Neuronal stem cell (in vitro differentiated cells): ENCODE results near the gene CARD14.
A peak's percentile ranks its signal among the peaks of the same experiment; 100 is the strongest.

Experiments
- DNase-seq: peaks from one replicate; pipeline ENCODE4 v3.0.0-alpha.2; 2013; ENCODE audit warnings: low spot score
- H2AFZ ChIP-seq: one replicate; pipeline ENCODE4 v1.6.1; 2013; ENCODE audit warnings: mild to moderate bottlenecking, low read length, inconsistent platforms
- H2AK5ac ChIP-seq: 2 replicates; pipeline ENCODE4 v1.6.1; 2013; ENCODE audit warnings: low read depth, mild to moderate bottlenecking, inconsistent platforms, low read length, moderate library complexity, mixed read lengths
- H2BK120ac ChIP-seq: 2 replicates; pipeline ENCODE4 v1.6.1; 2013; ENCODE audit warnings: low read depth, mild to moderate bottlenecking, inconsistent platforms, low read length, moderate library complexity, mixed read lengths
- H2BK12ac ChIP-seq: one replicate; pipeline ENCODE4 v1.6.1; 2013; ENCODE audit warnings: low read length, inconsistent platforms
- H2BK15ac ChIP-seq: 2 replicates; pipeline ENCODE4 v1.6.1; 2013; ENCODE audit warnings: mild to moderate bottlenecking, low read length, inconsistent platforms, mixed read lengths
- H2BK5ac ChIP-seq: one replicate; pipeline ENCODE4 v1.6.1; 2013; ENCODE audit warnings: inconsistent platforms, mild to moderate bottlenecking, low read length, moderate library complexity
- H3K14ac ChIP-seq: one replicate; pipeline ENCODE4 v1.6.1; 2013; ENCODE audit warnings: low read length, inconsistent platforms
- H3K18ac ChIP-seq: 2 replicates; pipeline ENCODE4 v1.6.1; 2013; ENCODE audit warnings: low read length, inconsistent platforms
- H3K23ac ChIP-seq: 2 replicates; pipeline ENCODE4 v1.6.1; 2013; ENCODE audit warnings: low read depth, mild to moderate bottlenecking, mixed read lengths, low read length, inconsistent platforms; ENCODE audit not compliant: poor library complexity
- H3K27ac ChIP-seq: replicated peaks from 3 replicates; pipeline ENCODE4 v1.5.1; 2013; ENCODE audit warnings: low read length, inconsistent platforms
- H3K27me3 ChIP-seq, 3 experiments: 2 replicates each; pipeline ENCODE4 v1.6.1; 2013; ENCODE audit warnings: low read length in 3 of 3, mild to moderate bottlenecking in 2 of 3, inconsistent platforms in 1 of 3, low read depth in 1 of 3, mixed read lengths in 1 of 3, moderate library complexity in 1 of 3; ENCODE audit not compliant: control insufficient read depth in 3 of 3, insufficient read depth in 3 of 3
- H3K36me3 ChIP-seq, 2 donors: replicated peaks in 1 of 2; 2 replicates each; pipeline ENCODE4 v1.6.1; 2013; ENCODE audit warnings: low read length in 2 of 2; ENCODE audit not compliant: control insufficient read depth in 2 of 2, insufficient read depth in 2 of 2
- H3K4ac ChIP-seq: 2 replicates; pipeline ENCODE4 v1.6.1; 2013; ENCODE audit warnings: inconsistent platforms, mild to moderate bottlenecking, low read length, moderate library complexity
- H3K4me1 ChIP-seq, 2 donors: 1 replicate in 1 of 2; 2 replicates in 1 of 2; pipeline ENCODE4 v1.6.1; 2013; ENCODE audit warnings: low read length in 2 of 2, low read depth in 1 of 2; ENCODE audit not compliant: control insufficient read depth in 2 of 2, insufficient read depth in 1 of 2
- H3K4me2 ChIP-seq: one replicate; pipeline ENCODE4 v1.6.1; 2013; ENCODE audit warnings: mild to moderate bottlenecking, low read length, inconsistent platforms; ENCODE audit not compliant: insufficient read depth, poor library complexity, severe bottlenecking
- H3K4me3 ChIP-seq, 2 donors: 2 replicates each; pipeline ENCODE4 v1.5.1; 2013; ENCODE audit warnings: low read length in 2 of 2, mild to moderate bottlenecking in 2 of 2, inconsistent platforms in 1 of 2, moderate library complexity in 1 of 2
- H3K79me1 ChIP-seq: one replicate; pipeline ENCODE4 v1.6.1; 2013; ENCODE audit warnings: low read depth, mild to moderate bottlenecking, inconsistent platforms, low read length, moderate library complexity
- H3K9ac ChIP-seq: one replicate; pipeline ENCODE4 v1.6.1; 2013; ENCODE audit warnings: mild to moderate bottlenecking, low read depth, low read length, inconsistent platforms; ENCODE audit not compliant: poor library complexity
- H3K9me3 ChIP-seq, 2 donors: replicated peaks in 1 of 2; 2 replicates each; pipeline versions ENCODE3 to v1.6.1; 2013; ENCODE audit warnings: low read length in 2 of 2, mild to moderate bottlenecking in 2 of 2, inconsistent platforms in 1 of 2, low read depth in 1 of 2, mixed read lengths in 1 of 2, moderate library complexity in 1 of 2; ENCODE audit not compliant: control insufficient read depth in 2 of 2, insufficient read depth in 1 of 2
- H4K8ac ChIP-seq: one replicate; pipeline ENCODE4 v1.6.1; 2013; ENCODE audit warnings: low read depth, mild to moderate bottlenecking, inconsistent platforms, low read length, moderate library complexity
- H4K91ac ChIP-seq: one replicate; pipeline ENCODE4 v1.6.1; 2013; ENCODE audit warnings: low read length, low read depth, mild to moderate bottlenecking, inconsistent platforms; ENCODE audit not compliant: poor library complexity
- WGBS, 2 donors: extraction: QIAGEN DNeasy Blood & Tissue Kit; methylation state at CpG; one replicate each; pipeline ENCODE4 v1.1.7; 2013; ENCODE audit warnings: missing lambda C conversion rate in 2 of 2, mixed read lengths in 1 of 2; ENCODE audit not compliant: insufficient read length in 2 of 2, insufficient replicate concordance in 1 of 2; ENCODE audit errors: extremely low coverage in 2 of 2; 5-methylcytosine and 5-hydroxymethylcytosine counted together

CARD14 gene

GRCh38 chr17:80164185-80164584, 5.6 kb upstream of the CARD14 start:
- no peak overlapping the region for H2AK5ac ChIP-seq
- no peak overlapping the region for H3K4ac ChIP-seq
- H3K4me2 ChIP-seq, result no peak overlapping the region
- no peak overlapping the region for H3K9ac ChIP-seq
- DNase-seq, result no peak
- H3K23ac ChIP-seq, result no peak overlapping the region
- no peak overlapping the region for H2BK12ac ChIP-seq
- no peak overlapping the region for H2BK5ac ChIP-seq
- H3K36me3 ChIP-seq, result no peaks in the 10 kb centered on the region
- no CpG with 5 or more reads among the region's 11 CpGs for WGBS, 2 donors
- H3K4me3 ChIP-seq, result no peak overlapping the region
- no peak overlapping the region for H4K91ac ChIP-seq
- H2BK15ac ChIP-seq, result no peak overlapping the region
- H2AFZ ChIP-seq, result no peak overlapping the region
- H3K27me3 ChIP-seq, result peaks cover 0 to 3% (median 0%) of the 10 kb centered on the region in 3 experiments
- H3K4me1 ChIP-seq, result peaks cover 6 to 14% of the 10 kb centered on the region in 2 donors
- H2BK120ac ChIP-seq, result no peak overlapping the region
- H4K8ac ChIP-seq, result no peak overlapping the region
- H3K27ac ChIP-seq, result no peak overlapping the region
- no peak overlapping the region for H3K18ac ChIP-seq
- H3K14ac ChIP-seq, result no peak overlapping the region
- peaks cover 0 to 2% of the 10 kb centered on the region in 2 donors for H3K9me3 ChIP-seq
- H3K79me1 ChIP-seq, result no peaks in the 10 kb centered on the region

- H3K9me3 ChIP-seq, result no peaks in the 10 kb centered on the region
- no peak overlapping the region for H2AFZ ChIP-seq
- no peak overlapping the region for H3K4me2 ChIP-seq
- no peaks in the 10 kb centered on the region for H3K36me3 ChIP-seq
- no peak overlapping the region for H2AK5ac ChIP-seq
- no peak overlapping the region for H4K8ac ChIP-seq
- peak overlapping the region; percentile 81 for H2BK12ac ChIP-seq
- H3K18ac ChIP-seq, result peak overlapping the region; percentile 17
- no peak overlapping the region for H3K9ac ChIP-seq
- no peak for DNase-seq
- H3K27ac ChIP-seq, result no peak overlapping the region
- H2BK5ac ChIP-seq, result no peak overlapping the region
- no peak overlapping the region for H3K14ac ChIP-seq
- no peak overlapping the region for H3K4ac ChIP-seq
- peaks cover 4 to 5% of the 10 kb centered on the region in 2 donors for H3K4me1 ChIP-seq
- no peak overlapping the region for H2BK120ac ChIP-seq
- H3K79me1 ChIP-seq, result no peaks in the 10 kb centered on the region
- no CpG with 5 or more reads among the region's 6 CpGs for WGBS, 2 donors
- H3K27me3 ChIP-seq, result no peaks in the 10 kb centered on the region
- H2BK15ac ChIP-seq, result no peak overlapping the region
- H3K4me3 ChIP-seq, result no peak overlapping the region
- no peak overlapping the region for H3K23ac ChIP-seq
- no peak overlapping the region for H4K91ac ChIP-seq
Measured at GRCh38 chr17:80166446-80166845, 3.4 kb upstream of the CARD14 start.

- WGBS, 2 donors, result no CpG with 5 or more reads among the region's 5 CpGs
- H2AFZ ChIP-seq, result peak overlapping the region; percentile 76
Measured at GRCh38 chr17:80168371-80168770, 1.5 kb upstream of the CARD14 start.

DNA sequence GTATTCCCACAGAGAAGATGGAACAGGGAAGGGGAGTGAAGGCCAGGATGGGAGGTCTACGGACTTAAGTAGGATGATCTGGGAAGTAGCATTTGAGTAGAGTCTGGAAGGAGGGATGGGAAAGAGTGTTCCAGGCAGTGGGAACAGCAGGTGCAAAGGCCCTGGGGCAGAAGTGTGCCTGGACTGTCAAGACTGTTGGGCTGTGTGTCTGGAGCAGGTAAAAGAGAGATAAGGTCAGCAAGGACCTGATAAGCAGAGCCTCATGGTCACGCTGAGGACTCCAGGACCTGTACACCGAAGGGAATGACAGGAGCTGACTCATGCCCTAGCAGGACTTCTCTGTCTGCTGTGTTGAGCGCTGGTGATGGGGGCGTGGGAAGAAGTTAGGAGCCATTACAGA, 723 bp upstream of the CARD14 start:
- no peak for DNase-seq
- H3K4ac ChIP-seq, result no peak overlapping the region
- no peak overlapping the region for H2BK120ac ChIP-seq
- H4K91ac ChIP-seq, result no peak overlapping the region
- H3K23ac ChIP-seq, result no peak overlapping the region
- H3K9ac ChIP-seq, result no peak overlapping the region
- no peak overlapping the region for H2AFZ ChIP-seq
- H2BK15ac ChIP-seq, result no peak overlapping the region
- no peak overlapping the region for H2BK5ac ChIP-seq
- WGBS, 2 donors, result no CpG with 5 or more reads among the region's 5 CpGs
- no peaks in the 10 kb centered on the region for H3K79me1 ChIP-seq
- H3K18ac ChIP-seq, result no peak overlapping the region
- H3K9me3 ChIP-seq, result no peaks in the 10 kb centered on the region
- H3K4me3 ChIP-seq, result no peak overlapping the region
- H4K8ac ChIP-seq, result no peak overlapping the region
- no peak overlapping the region for H2AK5ac ChIP-seq
- no peaks in the 10 kb centered on the region for H3K36me3 ChIP-seq
- no peak overlapping the region for H2BK12ac ChIP-seq
- peaks cover 0 to 8% (median 0%) of the 10 kb centered on the region in 3 experiments for H3K27me3 ChIP-seq
- no peak overlapping the region for H3K14ac ChIP-seq
- no peak overlapping the region for H3K27ac ChIP-seq
- H3K4me2 ChIP-seq, result no peak overlapping the region
- H3K4me1 ChIP-seq, result peaks cover 4 to 5% of the 10 kb centered on the region in 2 donors

More at GRCh38 chr17:80168371-80168770, 1.5 kb upstream of the CARD14 start:
- H3K4me2 ChIP-seq, result no peak overlapping the region
- H4K91ac ChIP-seq, result no peak overlapping the region
- no peak overlapping the region for H3K27ac ChIP-seq
- no peak overlapping the region for H3K4me3 ChIP-seq
- H2BK15ac ChIP-seq, result no peak overlapping the region
- no peak overlapping the region for H4K8ac ChIP-seq
- H3K4ac ChIP-seq, result no peak overlapping the region
- DNase-seq, result no peak
- H3K23ac ChIP-seq, result no peak overlapping the region
- peaks cover 4 to 5% of the 10 kb centered on the region in 2 donors for H3K4me1 ChIP-seq
- H3K18ac ChIP-seq, result no peak overlapping the region
- no peaks in the 10 kb centered on the region for H3K36me3 ChIP-seq
- H2BK5ac ChIP-seq, result no peak overlapping the region
- H3K27me3 ChIP-seq, result peaks cover 0 to 8% (median 0%) of the 10 kb centered on the region in 3 experiments
- no peak overlapping the region for H2BK12ac ChIP-seq
- no peak overlapping the region for H3K9ac ChIP-seq
- no peak overlapping the region for H2BK120ac ChIP-seq
- H3K79me1 ChIP-seq, result no peaks in the 10 kb centered on the region
- H3K9me3 ChIP-seq, result no peaks in the 10 kb centered on the region
- H2AK5ac ChIP-seq, result no peak overlapping the region
- H3K14ac ChIP-seq, result no peak overlapping the region
